GM21423 (cell line): ENCODE data around the gene FBXO8.
"Not testable (repeated sequence)": the region's sequence is repeated elsewhere in the genome, so short reads cannot be mapped to it uniquely, and the experiment has no call there.

Experiments
- ATAC-seq: cut with Tn5 transposase; IDR thresholded peaks from one replicate; pipeline ENCODE4 v1.9.1; 2021; ENCODE audit warnings: mild to moderate bottlenecking, moderate library complexity; ENCODE audit not compliant: unreplicated experiment

The FBXO8 gene, protein sequence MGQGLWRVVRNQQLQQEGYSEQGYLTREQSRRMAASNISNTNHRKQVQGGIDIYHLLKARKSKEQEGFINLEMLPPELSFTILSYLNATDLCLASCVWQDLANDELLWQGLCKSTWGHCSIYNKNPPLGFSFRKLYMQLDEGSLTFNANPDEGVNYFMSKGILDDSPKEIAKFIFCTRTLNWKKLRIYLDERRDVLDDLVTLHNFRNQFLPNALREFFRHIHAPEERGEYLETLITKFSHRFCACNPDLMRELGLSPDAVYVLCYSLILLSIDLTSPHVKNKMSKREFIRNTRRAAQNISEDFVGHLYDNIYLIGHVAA

DNA sequence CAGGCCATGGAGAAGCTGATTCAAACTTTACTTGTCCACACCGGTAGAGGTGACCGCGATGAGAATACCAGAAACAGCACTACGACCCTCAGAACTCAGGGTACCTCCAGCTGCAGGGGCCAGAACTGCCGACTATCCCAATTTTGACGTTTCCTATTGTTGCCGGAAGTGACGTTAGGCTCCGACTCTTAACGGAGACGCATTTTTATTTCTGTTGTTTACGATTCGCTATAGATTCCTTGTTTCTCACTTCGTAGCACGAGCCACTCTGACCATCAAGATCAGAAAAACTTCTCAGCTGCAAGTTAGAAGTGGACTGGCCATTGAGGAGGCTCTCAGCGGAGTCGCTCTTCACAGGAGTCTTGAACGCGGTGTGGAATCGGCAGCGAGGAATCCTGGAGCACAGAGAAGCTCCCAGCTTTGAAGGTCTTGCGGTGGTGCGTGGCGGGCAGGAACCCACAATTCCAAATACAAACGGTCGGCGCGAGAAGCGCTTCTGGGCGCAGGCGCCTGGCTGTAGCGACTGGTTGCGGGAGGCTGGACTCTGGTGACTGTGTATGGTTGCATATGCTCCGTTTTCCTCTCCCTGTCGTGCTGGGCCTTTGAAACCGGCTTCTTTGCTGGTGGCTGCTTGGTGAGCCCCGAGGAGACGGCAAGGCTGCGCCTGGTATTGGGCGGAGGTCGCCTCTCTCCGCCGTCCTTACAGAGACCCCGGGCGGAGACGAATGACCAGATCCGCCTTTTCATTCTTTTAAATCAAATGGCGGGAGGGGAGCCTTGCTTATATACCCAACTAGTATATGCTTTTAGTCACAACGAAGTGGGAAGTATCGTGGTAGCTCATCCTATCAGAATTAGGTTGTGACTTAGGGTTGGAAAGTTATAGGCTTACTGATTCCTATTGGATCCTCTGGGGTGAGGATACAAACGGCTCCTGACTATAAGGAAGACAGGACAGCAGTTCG lies at the start of gene FBXO8, which contains the start of gene CEP44:
TSS of gene FBXO8 (minus strand) at position 161 of the 965 bp plus-strand sequence. CDS start 20,575 bp downstream, outside the sequence.
TSS of gene CEP44 (plus strand) at position 405 of the 965 bp plus-strand sequence. CDS start 15,211 bp downstream, outside the sequence.
- peak; percentile 59 for ATAC-seq

DNA sequence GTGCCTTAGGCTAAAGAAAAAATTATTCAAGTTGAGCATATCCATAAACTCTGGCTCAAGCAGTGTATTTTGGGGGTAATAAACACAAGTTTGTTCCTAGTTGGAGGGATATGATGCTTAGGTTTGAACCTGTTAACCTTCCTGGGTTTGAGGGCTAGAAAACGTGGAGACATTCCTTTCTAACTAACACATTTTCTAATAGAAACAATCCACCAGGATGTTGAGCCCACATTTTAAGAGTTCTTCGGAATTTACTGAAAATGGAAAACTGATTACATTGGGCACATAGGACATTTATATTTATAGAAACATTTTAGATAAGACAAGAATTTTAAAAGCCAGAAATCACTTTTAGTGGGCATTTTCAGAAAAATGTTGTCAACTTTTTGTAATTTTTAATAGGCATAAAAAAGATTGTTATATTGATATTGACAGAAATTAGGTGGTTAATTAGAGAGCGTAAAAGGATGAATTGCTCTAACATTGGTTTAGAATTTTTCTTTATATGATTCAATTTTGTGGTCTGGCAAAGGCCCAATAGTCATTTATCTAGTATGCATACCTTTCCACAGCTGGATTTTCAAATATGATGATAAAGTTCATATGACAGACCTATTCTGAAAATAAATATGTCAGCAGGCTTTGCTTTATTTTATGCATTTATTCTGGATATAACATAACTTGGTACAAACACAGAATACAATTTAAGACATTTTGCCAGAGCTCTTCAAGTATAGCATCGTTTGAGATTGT lies 49.5 kb upstream of the FBXO8 start:
- ATAC-seq: no peak

DNA sequence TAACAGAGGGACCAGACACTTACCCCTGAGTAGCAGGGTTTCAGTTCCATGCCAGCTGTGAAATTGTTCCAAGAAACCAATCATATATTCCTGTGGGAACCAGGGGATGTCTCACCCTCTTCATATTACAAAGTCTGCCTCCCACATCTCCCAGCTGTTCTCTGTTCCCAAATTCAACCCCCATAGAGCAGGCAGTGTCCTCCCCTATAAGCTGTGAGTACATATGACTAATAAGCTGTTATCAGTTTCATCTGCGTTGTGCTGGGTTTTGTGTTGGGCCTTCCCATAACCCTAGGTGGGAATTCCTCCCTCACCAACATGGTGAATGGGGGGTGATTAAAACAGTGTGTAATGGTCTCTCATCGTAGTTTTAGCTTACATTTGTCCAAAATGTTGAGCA lies 41.3 kb upstream of the FBXO8 start:
- no peak for ATAC-seq

DNA sequence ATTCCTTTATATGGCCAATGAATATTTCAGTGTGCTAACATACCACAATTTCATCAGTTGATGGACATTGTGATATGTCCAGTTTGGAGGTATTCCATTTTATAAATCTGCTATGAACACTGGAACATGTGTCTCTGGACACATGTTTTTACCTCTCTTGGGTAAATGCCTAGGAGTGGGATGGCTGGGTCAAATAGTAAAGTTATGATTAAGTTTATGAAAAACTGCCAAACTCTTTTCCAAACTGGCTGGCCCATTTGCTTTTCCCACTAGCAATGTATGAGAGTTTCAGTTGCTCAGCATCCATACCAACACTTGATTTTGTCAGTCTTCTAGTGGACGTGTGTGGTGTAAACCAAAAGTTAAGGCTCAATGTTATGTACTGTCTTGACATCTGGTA lies 40.8 kb upstream of the FBXO8 start:
- ATAC-seq: no peak

DNA sequence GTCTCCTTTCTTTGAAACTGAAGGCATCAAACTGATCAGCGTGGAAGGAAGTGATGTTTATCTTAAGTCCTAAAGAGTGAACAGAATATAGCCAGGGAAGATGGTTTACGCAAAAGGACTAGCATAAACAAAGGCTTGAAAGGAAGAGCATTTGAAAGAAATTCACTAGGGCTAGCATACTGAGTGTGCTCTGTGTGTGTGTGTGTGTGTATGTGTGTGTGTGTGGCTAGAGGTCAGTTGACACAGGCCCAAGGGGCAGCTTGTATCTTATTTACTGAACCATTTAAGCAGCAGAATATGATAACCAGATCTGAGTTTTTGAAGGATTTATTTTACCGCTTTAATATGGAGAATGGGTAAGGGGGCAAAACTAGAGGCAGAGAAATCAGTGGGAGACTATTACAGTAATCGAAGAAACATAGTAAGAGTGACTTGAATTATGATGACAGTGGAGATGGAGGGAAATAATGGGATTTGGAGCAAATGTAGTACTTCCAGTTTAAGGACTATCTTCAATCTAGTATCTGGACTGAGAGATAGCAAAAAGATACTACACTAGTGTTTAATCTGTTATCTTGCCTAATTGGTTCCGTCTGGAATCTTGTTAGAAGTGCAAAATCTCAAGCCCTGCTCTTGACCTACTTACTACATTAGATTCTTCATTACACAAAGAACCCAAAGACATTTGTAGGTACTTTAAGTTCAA lies 37.2 kb upstream of the FBXO8 start:
- ATAC-seq: no peak

DNA sequence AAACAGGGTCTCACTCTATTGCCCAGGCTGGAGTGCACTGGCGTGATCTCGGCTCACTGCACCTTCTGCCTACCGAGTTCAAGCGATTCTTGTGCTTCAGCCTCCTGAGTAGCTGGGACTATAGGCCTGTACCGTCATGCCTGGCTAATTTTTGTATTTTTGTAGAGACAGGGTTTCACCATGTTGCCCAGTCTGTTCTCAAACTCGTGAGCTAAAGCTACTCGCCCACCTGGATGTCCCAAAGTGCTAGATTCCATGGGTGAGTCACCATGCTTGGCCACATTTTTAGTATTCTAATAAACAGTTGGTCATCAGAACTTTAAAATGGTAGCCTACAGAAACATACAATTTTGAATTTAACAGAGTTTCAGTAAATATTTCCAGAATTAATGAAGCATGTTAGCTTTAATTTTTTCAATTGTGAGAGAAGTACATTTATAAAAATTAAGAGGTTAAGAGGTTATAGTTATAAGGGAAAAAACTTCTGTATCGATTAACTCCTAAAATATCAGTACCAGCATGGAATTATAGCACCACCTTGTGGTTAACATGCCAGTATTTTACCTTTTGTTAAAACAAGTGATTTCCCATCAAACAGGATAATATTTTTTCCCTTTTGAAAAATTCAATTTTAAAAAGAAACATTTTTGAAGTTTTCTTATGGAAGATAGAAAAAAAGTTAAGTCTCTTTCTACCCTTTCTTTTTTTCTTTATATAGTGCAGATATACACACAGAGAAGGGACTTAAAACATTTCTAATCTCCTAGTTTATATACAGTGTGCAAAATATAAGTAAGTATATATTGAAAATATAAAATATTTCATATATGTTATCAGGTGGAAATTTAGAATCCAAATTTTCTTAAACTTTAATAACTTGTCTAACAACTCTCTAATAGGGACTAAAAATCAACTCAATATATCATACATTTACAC lies 35.6 kb upstream of the FBXO8 start:
- peak; percentile 43 for ATAC-seq

DNA sequence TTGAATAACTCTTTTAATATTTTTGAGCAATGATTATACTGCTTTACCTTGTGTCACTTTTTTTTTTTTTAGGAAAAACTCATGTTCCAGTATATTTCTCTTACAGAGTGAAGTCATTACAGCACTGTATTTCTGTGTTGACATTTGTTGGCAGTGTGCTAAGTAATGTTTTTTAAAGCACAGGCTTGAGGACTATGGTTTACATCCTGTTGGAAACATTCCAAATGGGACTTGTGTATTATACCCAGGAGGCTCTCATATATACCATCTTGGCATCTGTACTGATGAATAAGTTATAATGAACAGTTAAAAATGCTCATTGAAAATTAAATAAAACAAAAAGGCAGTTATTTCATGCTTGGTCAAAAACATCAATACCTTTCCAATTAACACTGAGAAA lies 34.1 kb upstream of the FBXO8 start:
- no peak for ATAC-seq

DNA sequence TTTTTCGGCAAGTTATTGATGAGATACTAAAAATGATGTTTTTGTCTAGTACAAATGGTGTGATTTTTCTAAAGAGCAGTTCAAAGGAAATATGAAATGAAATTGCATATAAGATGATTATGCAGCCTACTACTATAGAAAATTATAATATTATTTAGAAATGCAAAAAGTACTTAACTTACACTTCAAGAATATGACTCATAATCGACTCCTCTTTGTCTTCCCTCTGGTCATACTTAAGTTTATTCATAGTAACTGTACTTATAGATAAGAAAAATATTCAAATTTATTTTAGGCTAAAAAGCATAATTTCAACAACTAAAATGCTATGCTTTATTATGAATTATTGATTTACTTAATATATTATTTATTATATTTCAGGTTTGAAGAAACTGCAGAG lies 33.5 kb upstream of the FBXO8 start:
- no peak for ATAC-seq

DNA sequence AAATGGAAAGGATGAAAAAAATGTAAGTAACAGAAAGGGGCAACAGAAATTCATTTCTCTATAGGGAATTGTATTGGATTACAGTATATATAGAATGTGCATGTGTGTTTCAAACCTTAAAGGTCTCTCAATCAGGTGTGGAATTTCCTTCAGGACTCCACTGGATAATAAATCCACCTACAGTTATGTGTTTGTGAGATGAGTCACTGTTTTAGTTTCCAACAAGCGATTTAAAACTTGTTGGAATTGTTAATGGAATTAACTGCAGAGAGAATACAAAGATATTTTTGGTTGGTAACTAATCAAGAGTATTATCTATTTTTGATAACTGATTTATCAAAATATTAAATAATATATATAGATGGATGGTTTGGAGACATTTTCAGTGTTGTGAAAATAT lies 33.1 kb upstream of the FBXO8 start:
- no peak for ATAC-seq

DNA sequence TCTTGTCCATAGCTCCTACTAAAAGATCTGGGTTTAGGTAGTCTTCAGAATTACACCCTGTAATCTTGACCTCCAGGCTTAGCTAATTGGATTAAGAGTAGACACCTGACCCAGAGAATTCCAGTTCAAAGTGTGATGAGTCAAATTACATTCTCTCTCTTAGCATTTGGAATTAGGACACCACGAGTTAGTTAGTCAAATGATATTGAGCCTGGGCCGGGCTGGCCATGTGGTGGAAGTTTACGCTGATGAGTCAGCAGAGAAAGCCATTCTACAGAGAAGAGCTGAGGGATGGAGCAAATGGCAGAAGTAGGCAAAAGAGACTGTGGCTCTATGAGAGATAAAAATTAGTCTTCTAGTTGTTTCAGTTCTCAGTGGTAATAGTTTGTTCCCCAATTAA lies 31.3 kb upstream of the FBXO8 start:
- no peak for ATAC-seq

DNA sequence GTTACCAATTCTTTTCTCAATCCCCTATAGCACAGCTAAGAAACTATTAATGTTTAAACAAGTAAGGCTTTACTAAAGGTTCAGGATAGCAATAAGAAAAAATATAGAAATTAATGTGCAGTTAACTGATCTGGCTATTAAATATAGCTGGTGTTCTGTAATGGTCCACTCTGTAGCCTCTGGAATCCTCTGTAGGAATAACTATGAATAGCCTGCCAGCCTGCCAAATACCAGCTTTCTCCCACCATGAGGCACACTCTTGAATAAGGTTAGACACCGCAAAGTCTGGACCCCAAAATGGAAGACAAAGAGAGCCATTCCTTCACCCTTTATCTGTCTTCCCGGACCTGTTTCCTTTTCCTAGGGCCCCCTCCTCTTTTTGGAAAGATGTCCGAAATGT lies 30.8 kb upstream of the FBXO8 start:
- no peak for ATAC-seq

DNA sequence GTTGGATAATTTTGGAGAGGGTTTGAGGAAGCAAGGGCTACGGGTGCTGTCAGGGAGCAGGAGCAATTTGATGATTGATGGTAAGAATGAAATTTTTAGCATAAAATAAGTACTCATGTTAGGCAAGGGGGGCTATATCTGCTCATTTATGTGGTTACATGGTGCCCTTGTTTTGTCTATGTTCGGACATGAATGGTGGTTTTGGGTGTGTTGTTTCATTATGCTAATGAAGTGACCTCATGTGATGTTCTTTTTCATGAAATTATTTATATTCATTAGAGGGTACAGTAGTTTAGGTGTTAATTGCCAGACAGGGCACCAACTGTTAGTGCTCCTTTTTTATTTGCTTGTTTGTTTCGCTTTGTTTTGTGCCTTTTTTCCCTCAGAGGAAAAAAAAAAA lies 29.5 kb upstream of the FBXO8 start:
- ATAC-seq: no peak

DNA sequence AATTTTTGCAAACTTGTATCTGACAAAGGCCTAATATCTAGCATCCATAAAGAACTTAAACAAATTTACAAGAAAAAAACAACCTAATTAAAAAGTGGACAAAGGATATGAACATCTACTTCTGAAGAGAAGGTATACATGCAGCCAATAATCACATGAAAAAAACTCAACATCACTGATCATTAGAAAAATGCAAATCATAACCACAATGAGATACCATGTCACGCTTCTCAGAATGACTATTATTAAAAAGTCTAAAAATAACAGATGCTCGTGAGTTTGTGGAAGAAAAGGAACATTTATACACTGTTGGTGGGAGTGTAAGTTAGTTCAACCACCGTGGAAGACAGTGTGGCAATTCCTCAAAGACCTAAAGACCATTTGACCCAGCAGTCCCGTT lies 24.2 kb upstream of the FBXO8 start:
- ATAC-seq: no peak

DNA sequence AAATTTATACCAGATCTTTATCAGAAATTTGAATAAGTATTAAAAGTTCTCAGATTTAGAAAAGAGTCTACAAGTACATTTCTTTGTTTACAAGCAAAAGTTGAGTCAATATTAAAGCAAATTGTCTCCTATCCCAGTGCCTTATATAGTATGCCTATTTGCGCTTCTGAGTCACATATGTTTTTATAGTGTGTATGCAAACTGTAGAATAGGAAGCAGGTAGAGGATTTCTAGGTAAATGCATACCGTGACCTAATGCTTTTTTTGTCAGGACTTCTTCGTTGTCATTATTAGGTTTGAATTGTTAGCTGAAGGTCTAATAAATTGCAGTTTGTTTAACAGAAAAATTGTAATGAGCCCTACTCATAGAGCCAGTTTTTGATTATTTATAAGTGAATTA lies 22.5 kb upstream of the FBXO8 start:
- no peak for ATAC-seq

DNA sequence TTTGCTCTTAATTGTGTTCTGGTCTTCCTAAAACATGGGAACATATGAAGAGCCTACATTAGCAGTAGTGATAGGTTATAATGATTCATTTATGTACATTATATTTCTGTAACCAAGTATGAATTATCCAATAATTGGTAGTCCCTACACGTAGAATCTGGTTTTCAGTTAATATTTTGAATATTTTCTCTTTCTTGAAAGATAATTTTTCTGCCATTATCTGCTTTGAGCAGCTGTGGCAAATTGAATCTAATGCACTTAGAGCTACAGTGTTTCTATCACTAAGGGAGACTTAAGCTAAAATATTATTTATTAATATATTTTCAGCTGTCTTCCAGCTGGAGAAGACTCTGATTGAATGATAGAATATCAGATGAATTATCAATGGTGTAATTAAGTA lies 21.2 kb upstream of the FBXO8 start:
- ATAC-seq: no peak

DNA sequence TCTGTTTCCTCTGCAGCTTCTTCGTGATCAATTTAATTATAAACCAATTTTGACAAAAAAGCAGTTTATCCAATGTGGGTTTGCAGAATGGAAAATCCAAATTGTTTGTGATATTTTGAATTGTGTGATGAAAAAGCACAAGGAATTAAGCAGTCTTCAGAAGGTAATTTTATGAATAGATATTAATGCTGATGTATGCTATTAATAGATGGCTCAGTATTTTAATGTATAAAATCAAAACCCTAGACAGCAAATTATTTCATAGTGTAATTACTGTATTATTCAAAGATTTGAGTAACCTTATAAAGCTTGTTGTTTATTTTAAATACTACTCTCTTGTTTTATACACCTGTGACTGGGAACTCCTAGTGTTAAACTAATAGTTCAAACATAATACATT lies 20.2 kb upstream of the FBXO8 start:
- no peak for ATAC-seq

DNA sequence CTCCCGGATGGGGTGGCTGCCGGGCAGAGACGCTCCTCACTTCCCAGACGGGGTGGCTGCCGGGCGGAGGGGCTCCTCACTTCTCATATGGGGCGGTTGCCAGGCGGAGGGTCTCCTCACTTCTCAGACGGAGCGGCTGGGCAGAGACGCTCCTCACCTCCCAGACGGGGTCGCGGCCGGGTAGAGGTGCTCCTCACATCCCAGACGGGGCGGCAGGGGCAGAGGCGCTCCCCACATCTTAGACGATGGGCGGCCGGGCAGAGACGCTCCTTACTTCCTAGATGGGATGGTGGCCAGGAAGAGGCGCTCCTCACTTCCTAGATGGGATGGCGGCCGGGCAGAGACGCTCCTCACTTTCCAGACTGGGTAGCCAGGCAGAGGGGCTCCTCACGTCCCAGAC lies 11.7 kb upstream of the FBXO8 start:
- not testable (repeated sequence) for ATAC-seq

DNA sequence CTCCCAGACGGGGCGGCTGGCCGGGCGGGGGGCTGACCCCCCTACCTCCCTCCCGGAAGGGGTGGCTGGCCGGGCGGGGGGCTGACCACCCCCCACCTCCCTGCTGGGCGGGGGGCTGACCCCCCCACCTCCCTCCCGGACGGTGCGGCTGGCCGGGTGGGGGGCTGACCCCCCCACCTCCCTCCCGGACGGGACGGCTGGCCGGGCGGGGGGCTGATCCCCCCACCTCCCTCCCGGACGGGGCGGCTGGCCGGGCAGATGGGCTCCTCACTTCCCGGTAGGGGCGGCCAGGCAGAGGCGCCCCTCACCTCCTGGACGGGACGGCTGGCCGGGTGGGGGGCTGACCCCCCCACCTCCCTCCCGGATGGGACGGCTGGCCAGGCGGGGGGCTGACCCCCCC lies 11.2 kb upstream of the FBXO8 start:
- ATAC-seq: not testable (repeated sequence)

DNA sequence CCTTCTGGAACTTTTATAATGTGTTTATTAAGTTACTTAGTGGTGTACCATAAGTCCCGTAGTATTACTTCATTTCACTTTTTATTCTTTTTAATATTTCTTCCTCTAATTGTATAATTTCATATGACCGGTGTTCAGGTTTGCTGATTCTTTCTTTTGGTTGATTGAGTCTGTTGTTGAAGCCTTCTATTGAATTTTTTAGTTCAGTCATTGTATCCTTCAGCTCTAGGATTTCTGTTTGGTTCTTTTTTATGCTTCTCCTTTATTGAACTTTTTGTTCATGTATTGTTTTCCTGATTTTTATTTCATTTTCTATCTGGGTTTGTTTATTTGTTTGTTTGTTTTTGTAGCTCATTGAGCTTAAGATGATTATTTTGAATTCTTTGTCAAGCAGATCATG lies 9.0 kb upstream of the FBXO8 start:
- no peak for ATAC-seq

DNA sequence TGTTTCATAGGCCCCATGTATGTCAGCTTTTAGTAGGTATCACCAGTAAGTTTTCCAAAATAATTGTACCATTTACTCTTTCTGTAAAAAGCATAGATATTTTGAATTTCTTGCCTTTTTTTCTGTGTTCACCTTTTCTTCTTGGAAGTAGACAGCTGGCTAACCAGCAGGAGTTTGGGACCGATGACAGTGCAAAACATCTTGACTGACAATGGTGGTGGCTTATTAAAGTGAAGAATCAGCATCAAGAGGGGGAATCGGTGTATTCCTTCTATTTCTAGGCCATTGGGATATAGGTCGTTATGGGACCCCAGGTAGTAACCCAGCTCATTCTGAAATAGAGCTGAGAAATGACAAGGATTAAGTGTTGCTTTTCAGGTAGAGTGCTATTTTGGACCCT lies 3.4 kb upstream of the FBXO8 start:
- no peak for ATAC-seq
